Measurements from ENCODE around the gene EFNA2. TPM values are rescaled to one million over a fixed set of nuclear protein-coding genes. Genes with fewer than 3 reads are reported as not detected.

EFNA2 gene
- total RNA-seq, 1 donor from 2014 or later, result not detected

DNA sequence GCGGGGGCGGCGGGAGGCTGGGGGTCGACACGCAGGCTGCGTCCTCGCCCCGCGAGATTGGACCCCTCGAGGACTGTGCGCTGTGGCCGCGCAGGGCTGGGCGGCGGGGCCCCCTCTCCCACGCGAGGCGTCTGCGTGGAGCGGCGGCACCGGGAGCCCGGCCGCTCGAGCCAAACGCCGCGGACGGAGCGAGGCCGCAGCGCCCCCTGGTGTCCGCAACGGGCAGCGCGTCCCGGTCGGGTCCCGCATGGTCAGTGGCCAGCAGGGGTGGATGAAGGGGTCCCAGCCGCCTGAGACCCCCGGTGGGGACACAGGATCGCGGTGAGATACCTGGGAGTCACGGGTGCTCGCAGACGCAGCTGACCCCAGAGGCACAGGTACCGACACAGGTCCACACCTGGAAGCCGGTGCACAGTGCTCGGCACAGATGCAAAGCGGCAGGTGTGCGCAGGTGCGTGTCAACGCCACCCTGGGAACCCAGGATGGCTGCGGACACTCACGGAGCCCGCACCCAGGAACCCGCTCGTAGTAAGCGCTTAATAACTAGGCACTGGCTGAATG, 18.7 kb upstream of the EFNA2 start:
- H3K9me3 ChIP-seq, result no peaks in the 10 kb centered on the region
- H3K4me3 ChIP-seq, result peak overlapping the region; percentile 58
- peaks cover 16% of the 10 kb centered on the region for H3K36me3 ChIP-seq
- TF ChIP-seq CTCF (IDR thresholded peaks at IDR 0.05), result peak; percentile 96
- H3K27me3 ChIP-seq, result no peaks in the 10 kb centered on the region
- DNase-seq (peak; percentile 90), ATAC-seq (peak; percentile 49)
- peaks cover 63% of the 10 kb centered on the region for H3K4me1 ChIP-seq
- H3K27ac ChIP-seq, result peak overlapping the region; percentile 80
- intact Hi-C loops (cut with DNase I), result no loop called here

DNA sequence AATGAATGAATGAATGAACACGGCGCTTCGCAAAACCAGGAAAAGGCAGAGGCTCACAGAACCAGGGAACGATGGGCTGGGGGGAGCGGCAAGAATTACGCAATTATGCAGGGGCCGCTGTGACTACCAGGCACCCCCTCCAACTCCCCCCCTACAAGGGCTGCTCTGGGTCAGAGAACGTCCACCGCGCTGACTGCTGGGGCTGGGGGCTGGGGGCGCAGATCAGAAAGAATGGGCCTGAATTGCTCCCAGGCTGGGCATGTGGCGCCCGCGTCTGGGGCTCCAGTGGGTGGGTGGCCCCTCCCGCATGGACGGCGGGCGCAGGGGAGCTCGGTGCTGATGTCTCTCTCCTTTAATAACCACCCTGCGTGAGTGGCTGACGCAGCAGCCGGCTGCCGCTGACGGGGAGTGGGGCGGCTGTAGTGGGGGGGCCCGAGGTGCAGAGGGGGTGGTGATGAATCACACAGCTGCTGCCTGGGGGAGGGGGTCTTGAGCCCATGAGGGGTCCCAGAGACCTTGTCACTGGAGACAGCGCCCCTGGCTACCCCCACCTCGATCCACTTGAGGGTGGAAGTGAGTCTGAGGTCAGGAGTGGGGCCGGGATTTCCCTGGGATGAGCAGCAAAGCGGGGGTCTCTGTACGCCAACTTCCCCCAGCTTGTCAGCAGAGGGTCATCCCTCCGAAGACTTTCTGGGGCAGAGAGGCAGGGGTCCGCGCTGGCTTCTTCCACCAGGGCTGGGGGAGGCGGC, 18.0 kb upstream of the EFNA2 start:
- H3K36me3 ChIP-seq, result peaks cover 23% of the 10 kb centered on the region
- no peaks in the 10 kb centered on the region for H3K27me3 ChIP-seq
- peak overlapping the region; percentile 80 for H3K27ac ChIP-seq
- no peak for TF ChIP-seq CTCF (IDR thresholded peaks at IDR 0.05)
- DNase-seq (no peak), ATAC-seq (no peak)
- peak overlapping the region; percentile 58 for H3K4me3 ChIP-seq
- no peaks in the 10 kb centered on the region for H3K9me3 ChIP-seq
- peaks cover 63% of the 10 kb centered on the region for H3K4me1 ChIP-seq
- intact Hi-C loops (cut with DNase I), result no loop called here

- Histone ChIP-seq H3K4me1 (peaks cover 67% of the 10 kb centered on the region), H3K27me3 (no peaks in the 10 kb centered on the region), H3K4me3 (peak overlapping the region; percentile 69), H3K27ac (no peak overlapping the region), H3K9me3 (no peaks in the 10 kb centered on the region), H3K36me3 (peaks cover 31% of the 10 kb centered on the region)
- TF ChIP-seq CTCF (IDR thresholded peaks at IDR 0.05), result no peak
- ATAC-seq, result no peak
- no peak for DNase-seq
- intact Hi-C loops (cut with DNase I), result no loop called here
Observed at GRCh38 chr19:1268226-1269064, 17.2 kb upstream of the EFNA2 start.

DNA sequence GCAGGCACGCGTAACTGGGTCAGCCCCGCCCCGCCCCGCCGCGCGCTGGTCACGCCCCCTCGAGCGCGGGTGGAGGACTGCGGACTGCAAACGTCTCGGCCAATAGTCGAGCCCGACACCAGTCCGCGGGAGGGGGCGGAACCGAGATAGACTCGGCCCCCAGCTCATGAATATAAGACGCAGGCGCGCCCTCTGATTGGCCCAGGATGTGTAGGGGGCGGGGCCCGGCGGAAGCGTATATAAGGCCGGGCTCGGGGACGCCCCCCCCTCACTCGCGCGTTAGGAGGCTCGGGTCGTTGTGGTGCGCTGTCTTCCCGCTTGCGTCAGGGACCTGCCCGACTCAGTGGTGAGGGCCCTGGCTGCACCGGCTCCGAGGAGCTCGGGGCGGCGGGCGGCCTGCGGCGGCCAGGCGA, 16.6 kb upstream of the EFNA2 start, which contains the start of gene CIRBP:
Gene CIRBP, plus strand, starts transcription at position 268 of the 413 bp plus-strand sequence. CDS start 1,602 bp downstream, outside the sequence.
- Histone ChIP-seq H3K27ac (peak within 1 kb of the TSS; percentile 95), H3K27me3 (no peaks in the 10 kb centered on the region), H3K9me3 (no peaks in the 10 kb centered on the region), H3K4me1 (peaks cover 73% of the 10 kb centered on the region), H3K36me3 (peaks cover 37% of the 10 kb centered on the region), H3K4me3 (peak within 1 kb of the TSS; percentile 69)
- no peak for TF ChIP-seq CTCF (IDR thresholded peaks at IDR 0.05)
- peak; percentile 82 for ATAC-seq
- intact Hi-C loops (cut with DNase I), result no loop called here
- peak; percentile 100 for DNase-seq

DNA sequence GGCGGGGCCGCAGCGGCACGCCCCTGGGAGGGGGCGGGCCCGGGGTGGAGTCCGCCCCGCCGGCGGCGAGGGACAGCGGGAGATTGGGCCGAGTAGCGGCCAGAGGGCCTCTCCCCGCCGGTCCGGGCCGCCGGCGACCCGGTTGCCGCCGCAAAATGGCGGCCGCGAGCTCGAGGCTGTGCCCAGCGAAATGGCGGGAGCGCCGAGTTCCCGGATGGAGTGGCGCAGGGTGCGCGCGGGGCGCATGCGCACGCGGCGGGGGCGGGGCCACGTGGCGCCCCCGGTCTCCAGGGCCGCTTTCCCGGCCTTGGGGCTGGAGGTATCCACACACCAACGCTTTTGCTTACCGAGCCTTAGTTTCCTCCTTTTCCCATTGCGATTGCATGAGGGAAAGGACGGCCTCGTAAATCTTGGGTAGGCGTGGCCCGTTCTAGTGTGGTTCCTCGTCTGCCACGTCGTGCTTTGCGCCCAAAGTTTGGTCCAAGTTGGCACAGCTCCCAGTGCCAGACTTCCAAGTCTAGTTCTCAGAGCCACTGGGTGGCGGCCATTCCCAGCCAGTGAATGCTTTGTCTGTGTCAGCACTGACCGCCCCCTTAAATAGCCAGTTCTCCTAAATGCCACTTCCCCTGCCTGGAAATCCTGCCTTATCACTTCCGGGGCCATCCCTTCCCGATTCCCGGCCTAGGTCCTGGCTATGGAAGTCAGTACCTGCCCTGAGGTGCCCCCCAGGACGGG, 16.0 kb upstream of the EFNA2 start:
- H3K36me3 ChIP-seq, result peaks cover 43% of the 10 kb centered on the region
- peaks cover 79% of the 10 kb centered on the region for H3K4me1 ChIP-seq
- no peaks in the 10 kb centered on the region for H3K9me3 ChIP-seq
- peak overlapping the region; percentile 69 for H3K4me3 ChIP-seq
- TF ChIP-seq CTCF (IDR thresholded peaks at IDR 0.05), result no peak
- H3K27me3 ChIP-seq, result no peaks in the 10 kb centered on the region
- DNase-seq, result peak; percentile 94
- peak; percentile 42 for ATAC-seq
- H3K27ac ChIP-seq, result peak overlapping the region; percentile 95
- intact Hi-C loops (cut with DNase I), result no loop called here

All from upper lobe of right lung (tissue), 1 donor.